ENCODE results near the gene SLPI.

SLPI gene

GRCh38 chr20:45269754-45270270 is 15.4 kb upstream of the SLPI start:
- no peak for DNase-seq

GRCh38 chr20:45269056-45269455 is 14.7 kb upstream of the SLPI start:
- no peak for DNase-seq

GRCh38 chr20:45268531-45268930 is 14.2 kb upstream of the SLPI start:
- no peak for DNase-seq

- DNase-seq = no peak
Observed at GRCh38 chr20:45266977-45267376, 12.6 kb upstream of the SLPI start.

GRCh38 chr20:45263556-45264266 is 9.3 kb upstream of the SLPI start:
- no peak for DNase-seq

- no peak for DNase-seq
Observed at GRCh38 chr20:45258664-45259063, 4.3 kb upstream of the SLPI start.

- DNase-seq = no peak
Observed at GRCh38 chr20:45258259-45258658, 3.9 kb upstream of the SLPI start.

GRCh38 chr20:45257711-45258110 is 3.3 kb upstream of the SLPI start:
- no peak for DNase-seq

- DNase-seq = no peak
Observed at GRCh38 chr20:45257161-45257560, 2.8 kb upstream of the SLPI start.

- no peak for DNase-seq
Observed at GRCh38 chr20:45253261-45253660, 1.1 kb downstream of the SLPI start.

GRCh38 chr20:45251884-45252560 is 2.3 kb downstream of the SLPI start:
- no peak for DNase-seq

GRCh38 chr20:45248609-45249008 is 5.8 kb downstream of the SLPI start:
- DNase-seq = no peak

- no peak for DNase-seq
Observed at GRCh38 chr20:45247865-45248264, 6.5 kb downstream of the SLPI start.

- DNase-seq = no peak
Observed at GRCh38 chr20:45246109-45246508, 8.3 kb downstream of the SLPI start.

GRCh38 chr20:45238139-45238538 is 16.2 kb downstream of the SLPI start:
- no peak for DNase-seq

- no peak for DNase-seq
Observed at GRCh38 chr20:45235995-45236394, 18.4 kb downstream of the SLPI start.

- no peak for DNase-seq
Observed at GRCh38 chr20:45230631-45231030, 23.7 kb downstream of the SLPI start.

- DNase-seq = no peak
Observed at GRCh38 chr20:45229264-45230056, 24.9 kb downstream of the SLPI start.

- DNase-seq = no peak
Observed at GRCh38 chr20:45226287-45226686, 28.1 kb downstream of the SLPI start.

- no peak for DNase-seq
Observed at GRCh38 chr20:45223136-45223535, 31.2 kb downstream of the SLPI start.

- DNase-seq = no peak
Observed at GRCh38 chr20:45221076-45221475, 33.3 kb downstream of the SLPI start, which contains the start of gene SEMG2. TSS of gene SEMG2 (plus strand) at chr20:45221373. CDS start at chr20:45221390, 17 bp downstream.

- DNase-seq = no peak
Observed at GRCh38 chr20:45218636-45219035, 35.7 kb downstream of the SLPI start.

- DNase-seq = no peak
Observed at GRCh38 chr20:45218124-45218523, 36.2 kb downstream of the SLPI start.

- no peak for DNase-seq
Observed at GRCh38 chr20:45212836-45213235, 41.5 kb downstream of the SLPI start.

Measured in CD4-positive, alpha-beta T cell treated with Interleukin-15 for 1 hour (primary cell).